OCI-LY7 (cell line): ENCODE results near the gene NCKAP5.

Experiments used
- CTCF ChIP-seq: fragments of 200-600 bp; sonication (generic); conservative IDR thresholded peaks from 2 replicates; pipeline ENCODE4 v1.5.1; 2014; ENCODE audit warnings: mild to moderate bottlenecking, antibody characterized with exemption, low read length, moderate library complexity, mixed read lengths
- EZH2phosphoT487 ChIP-seq: fragments of 200-600 bp; sonication (generic); IDR thresholded peaks from 2 replicates; pipeline ENCODE4 v1.6.1; 2018; ENCODE audit warnings: low read depth, borderline replicate concordance, mild to moderate bottlenecking, mixed run types, antibody characterized with exemption, low read length, moderate library complexity, mixed read lengths

- TF ChIP-seq CTCF (no peak), EZH2phosphoT487 (no peak)
Observed at GRCh38 chr2:133515271-133515670, 53.0 kb downstream of the NCKAP5 start.
